ENCODE data around the gene GAL3ST2.

DNA sequence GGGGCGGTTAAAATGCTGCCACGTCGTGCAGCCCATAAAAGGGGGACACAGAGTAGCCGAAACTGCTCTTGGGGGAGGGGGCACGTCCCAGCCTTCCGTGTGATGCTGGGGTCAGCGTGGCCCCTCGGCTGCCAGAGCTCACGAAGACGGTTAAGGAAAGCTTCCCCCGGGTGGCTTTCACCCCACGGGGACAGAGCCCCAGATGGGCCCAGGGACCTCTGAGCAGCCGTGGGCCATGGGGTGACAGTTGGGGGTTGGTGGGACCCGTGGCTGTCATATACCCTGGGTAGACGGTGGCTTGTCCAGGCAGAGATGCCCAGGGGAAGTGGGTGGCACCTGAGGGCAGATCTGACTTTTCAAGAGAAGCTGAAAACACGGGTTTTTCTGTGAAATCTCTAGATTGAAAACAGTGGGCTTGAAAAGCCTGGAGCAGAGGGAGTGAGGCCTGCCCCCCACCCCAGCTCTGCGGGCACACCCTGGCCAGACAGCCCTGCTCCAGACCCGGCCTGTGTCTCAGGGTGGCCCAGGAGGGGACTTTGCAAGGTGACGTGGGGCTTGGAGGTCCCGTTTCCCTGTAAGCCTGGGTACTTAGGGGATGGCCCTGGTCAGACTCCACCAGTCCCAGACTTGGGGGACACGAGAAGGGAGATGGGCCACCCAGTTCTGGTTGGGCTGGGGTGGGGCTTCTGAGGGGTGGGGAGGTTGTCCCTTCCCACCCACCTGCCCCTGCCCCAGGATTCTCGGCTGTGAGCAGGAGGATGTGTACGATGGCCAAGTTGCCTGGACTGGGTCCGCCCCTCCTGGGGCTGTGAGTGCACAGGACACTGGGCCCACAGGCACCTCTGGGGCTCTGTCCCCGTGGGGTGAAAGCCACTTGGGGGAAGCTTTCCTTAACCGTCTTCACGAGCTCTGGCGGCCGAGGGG, 33.0 kb downstream of the GAL3ST2 start:
- TF ChIP-seq, protein P1, sequence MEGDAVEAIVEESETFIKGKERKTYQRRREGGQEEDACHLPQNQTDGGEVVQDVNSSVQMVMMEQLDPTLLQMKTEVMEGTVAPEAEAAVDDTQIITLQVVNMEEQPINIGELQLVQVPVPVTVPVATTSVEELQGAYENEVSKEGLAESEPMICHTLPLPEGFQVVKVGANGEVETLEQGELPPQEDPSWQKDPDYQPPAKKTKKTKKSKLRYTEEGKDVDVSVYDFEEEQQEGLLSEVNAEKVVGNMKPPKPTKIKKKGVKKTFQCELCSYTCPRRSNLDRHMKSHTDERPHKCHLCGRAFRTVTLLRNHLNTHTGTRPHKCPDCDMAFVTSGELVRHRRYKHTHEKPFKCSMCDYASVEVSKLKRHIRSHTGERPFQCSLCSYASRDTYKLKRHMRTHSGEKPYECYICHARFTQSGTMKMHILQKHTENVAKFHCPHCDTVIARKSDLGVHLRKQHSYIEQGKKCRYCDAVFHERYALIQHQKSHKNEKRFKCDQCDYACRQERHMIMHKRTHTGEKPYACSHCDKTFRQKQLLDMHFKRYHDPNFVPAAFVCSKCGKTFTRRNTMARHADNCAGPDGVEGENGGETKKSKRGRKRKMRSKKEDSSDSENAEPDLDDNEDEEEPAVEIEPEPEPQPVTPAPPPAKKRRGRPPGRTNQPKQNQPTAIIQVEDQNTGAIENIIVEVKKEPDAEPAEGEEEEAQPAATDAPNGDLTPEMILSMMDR (IDR thresholded peaks at IDR 0.05), result no peak
- TF ChIP-seq POLR2A (IDR thresholded peaks at IDR 0.05), result no peak

Measured in Peyer's patch (tissue), 4 donors.